GM21576 (cell line): Measurements from ENCODE around the gene CHST11.
A peak's percentile ranks its signal among the peaks of the same experiment; 100 is the strongest.
"Not testable (repeated sequence)": the region's sequence is repeated elsewhere in the genome, so short reads cannot be mapped to it uniquely, and the experiment has no call there.

Experiments used
- ATAC-seq: cut with Tn5 transposase; IDR thresholded peaks from one replicate; pipeline ENCODE4 v1.9.1; 2021; ENCODE audit warnings: mild to moderate bottlenecking, moderate library complexity; ENCODE audit not compliant: unreplicated experiment

Gene CHST11

DNA sequence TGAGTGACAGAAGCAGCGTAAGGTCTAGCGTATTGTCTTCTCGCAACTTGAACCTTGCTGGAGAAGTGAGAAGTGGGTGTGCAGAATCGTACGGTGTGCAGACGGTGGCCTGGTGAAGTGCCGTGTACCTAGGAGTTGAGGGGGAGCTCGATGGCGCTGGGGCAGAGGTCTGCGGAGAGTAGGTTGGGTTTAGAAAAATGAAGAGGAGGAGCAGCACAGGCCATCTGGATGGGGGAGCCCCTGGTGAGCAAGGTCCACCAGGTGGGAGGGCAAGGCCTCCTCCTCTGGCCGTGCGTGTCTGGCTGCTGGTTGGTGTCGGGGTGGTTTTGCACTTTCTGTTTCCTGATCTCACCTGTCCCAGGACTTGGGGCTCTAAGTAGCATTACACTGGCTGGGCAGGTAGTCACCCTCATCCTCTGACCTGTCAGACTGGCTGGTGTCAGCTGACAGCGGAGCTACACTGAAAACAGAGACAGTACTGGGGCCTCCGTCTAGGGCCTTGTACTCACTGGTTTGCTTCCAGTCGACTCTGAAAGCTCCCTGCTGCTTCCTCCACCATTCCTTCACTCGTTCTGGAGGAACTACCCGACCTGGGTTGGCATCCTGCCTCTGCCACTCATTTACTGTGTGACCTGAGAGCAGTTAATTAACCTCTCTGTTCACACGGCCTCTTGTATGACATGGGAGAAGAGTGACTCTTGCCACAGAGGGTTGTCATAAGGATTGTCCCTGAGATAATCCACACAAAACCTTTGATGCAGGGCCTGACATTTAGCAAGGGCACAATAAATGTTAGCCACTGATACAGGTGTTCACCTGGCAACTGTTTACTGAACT is 273.1 kb downstream of the CHST11 start:
- no peak for ATAC-seq

DNA sequence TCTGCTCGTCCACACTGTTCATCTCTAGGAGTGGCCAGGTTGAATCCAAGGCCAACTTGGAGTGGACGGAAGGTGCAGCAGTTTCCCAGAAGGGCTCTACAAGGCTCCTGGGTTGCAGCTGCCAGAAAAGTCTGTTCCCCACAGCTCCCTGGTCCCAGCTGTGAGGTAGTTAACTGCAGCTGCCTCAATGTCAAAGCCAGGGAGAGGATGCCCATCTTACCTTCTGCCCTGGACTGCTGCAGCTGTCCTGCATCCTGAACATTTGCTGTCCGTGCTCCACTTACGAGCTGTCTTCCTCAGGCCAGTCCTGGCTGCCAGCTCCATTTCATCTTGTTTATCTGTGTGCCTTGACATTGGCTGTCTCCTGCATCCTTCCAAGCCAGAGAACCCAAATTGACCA is 274.0 kb downstream of the CHST11 start:
- no peak for ATAC-seq

DNA sequence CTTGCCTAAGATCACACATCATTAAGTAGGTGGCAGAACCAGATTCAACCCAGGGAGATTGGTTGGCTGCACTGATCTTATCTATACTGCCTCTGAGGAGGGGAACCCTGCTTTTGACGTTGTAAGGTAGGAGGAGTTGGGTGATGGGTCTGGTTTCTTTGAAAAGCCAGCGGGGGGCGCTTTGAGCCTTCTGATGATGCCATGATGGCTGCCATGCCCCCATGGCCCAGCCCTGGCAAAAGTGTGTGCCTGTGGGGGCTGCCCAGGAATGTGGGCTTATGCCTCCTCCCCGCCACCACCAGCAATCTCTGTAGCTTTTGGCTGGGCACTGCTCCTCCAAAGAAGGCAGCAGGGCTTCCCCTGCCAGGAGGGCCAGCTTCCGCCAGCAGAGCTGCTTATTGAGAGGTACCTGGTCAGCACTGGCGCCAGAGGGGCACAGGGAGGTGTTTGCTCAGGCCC is 277.0 kb downstream of the CHST11 start:
- no peak for ATAC-seq

DNA sequence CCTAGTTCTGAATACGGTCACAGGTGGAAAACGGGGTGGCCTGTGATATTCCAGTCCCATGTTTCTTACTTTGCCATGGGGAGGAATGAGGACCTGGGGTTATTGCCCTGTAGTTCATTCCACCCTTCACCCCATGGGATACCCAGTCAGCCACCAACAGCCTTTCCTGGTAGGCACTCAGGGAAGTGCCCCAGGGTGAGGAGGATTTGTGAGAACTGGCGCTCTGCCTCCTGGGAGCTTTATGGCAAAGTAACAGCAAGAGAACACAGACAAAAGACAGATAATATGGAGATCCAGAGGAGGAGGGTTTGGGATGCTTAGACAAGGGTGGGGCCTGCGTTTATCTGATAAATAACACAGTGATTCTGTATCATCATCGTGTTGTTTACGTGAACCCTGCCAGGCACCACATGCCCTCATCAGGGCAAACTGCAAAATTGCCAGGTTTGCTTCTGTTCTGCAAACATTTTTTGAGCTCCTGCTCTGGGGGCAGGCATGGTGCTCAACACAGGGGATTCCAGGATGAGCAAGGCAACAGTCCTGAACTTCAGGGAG is 277.9 kb downstream of the CHST11 start:
- ATAC-seq = no peak

DNA sequence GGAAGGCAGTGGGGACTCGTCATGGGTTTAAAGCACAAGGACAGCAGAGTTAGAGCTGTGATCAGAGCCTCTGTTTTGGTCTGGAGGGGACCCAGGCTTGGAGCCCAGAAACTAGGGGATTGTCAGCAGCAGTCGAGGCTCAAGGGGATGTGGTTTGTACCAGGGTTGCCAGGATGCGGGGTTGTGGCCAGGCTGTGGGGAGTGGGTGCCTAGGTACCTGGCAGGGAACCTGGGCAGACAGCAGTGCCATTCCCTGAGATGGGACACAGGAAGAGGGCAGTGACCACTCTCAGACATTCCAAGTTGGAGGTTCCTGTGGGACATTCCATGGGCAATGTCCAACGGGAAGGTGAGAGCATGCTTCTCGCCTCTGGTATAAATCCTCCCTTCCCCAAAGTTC is 279.1 kb downstream of the CHST11 start:
- ATAC-seq = no peak

DNA sequence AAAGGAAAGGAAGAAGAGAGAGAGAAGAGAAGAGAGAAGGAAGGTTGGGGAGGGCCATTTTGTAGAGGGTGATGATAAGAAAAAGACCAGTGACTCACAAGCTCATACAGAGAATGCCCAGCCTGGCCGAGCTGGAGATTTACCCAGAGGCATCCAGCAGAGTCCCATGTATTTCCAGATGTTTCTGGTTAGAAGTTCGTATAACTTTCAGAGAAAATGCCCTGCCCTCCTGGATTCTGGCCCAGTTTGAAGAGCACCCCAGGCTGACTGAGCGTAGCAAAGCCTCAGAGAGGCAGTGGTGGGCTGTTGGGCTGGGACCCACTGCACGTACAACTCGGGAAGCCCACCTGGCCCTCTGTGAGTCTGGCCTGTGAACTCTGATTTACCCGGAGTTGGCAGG is 279.6 kb downstream of the CHST11 start:
- no peak for ATAC-seq

DNA sequence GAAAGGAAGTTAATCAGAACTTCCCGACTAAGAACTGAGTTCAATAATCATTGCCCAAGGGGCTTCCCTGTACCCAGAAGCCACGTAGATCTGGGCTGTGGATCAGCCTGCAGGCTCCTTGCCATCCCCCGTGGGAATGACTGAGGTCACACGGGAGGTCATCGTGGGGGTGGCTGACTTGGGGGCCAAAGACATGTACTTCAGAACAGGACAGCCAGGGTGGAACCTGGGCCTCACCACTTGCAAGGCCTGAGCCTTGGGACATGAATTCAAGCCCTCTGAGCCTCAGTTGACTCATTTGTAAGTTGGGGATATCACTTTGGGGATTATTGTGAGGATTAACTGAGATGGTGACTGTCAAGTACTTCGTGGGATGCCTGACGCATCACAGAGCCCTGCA is 280.4 kb downstream of the CHST11 start:
- no peak for ATAC-seq

DNA sequence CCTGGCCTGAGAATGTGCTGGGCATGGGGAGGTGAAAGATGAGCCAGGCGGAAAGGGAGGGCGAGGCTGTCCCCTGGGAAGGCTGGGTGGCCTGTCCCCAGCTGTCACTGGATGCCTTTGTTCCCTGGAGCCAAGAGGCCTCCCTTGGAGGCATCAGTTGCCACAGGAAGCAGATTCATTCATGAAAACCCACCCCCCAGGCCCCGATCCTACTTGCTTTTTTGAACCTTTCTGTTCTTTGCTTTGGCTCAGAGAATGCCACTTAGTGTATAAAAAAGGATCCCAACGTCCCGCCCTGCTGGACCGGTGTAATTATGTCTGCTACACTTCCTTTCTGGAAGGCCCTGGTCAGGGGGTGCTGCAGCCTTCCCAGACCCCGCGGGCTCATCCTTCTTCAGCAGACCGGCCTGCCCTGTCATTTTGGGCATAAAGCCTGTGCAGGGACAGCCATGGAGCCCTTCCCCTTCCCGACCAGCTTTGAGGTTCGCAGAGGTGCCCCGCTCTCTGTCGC is 281.1 kb downstream of the CHST11 start:
- ATAC-seq = no peak

DNA sequence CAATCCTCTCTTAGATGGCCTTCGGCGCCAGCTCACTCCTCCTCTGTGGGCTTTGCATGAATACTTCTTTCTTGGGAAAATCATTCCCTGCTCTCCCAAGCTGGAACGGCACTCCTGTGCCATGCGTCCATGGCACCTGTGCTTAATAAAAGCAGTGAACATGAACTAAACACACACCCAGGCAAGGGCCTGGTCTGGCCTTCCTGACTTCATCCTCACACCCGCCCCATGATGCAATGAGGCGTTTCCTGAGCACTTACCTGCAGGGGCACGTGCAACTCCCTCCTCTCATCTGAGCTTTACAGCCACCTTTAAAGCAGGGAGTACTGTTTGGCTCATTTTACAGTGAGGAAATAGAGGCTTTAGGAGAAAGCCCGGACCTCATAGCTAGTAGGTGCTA is 281.6 kb downstream of the CHST11 start:
- ATAC-seq = no peak

DNA sequence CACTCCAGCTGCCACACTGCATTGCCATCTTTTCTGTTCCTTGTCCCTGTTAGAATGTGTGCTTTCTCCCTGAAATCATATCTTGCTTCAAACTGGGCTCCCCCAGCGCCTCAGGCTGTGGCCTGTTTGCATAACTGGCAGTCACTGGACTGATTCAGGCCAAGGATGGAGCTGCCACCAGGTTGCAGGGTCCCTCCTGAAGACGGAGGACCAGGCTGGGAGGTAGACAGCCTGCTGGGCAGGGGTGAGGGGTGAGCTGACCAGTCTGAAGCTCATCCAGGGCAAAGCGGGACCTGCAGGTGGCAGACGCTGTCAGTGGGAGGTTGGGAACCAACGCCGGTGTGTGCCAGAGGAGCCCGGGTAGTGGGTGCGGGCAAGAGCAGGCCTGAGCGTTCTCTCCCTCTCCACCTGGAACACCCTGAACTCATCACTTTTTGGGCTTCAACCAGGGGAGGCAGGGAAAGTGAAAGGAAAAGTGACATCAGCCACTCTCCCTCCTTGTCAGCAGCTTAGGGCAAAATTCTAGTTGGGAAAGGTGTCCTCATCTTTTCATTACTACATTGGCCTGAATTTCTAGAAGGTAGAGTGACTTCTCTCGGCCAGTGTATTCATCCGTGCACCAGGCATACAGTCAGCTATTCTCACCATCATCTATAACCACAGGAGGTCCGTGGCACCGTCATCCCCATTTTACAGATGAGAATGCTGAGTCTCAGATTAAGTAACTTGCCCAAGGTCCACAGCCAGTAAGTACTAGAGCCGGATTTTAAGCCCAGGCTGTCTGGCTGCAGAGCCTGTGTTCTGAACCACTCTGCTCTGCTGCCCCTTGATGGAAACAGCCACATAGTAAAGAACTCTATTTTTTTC is 282.3 kb downstream of the CHST11 start:
- ATAC-seq = no peak

DNA sequence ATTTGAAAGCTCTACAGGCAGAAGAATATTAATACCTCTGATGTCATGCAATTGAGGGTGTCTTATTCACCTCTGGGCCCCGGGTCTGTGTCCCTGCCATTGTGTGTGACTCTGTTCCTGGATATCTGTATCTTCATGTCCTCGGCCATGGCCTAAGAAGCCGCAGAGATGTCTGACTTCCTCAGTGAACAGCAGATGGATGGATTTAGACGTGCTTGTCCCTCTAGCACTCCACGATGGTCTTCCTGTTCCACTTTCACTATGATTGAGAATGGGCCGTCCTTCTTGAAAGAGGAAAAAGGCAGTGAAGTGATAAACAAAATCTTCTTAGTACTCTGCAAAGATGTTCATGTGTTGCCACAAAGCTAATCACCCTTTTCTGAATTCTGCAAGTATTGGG is 283.9 kb downstream of the CHST11 start:
- ATAC-seq = peak; percentile 83

DNA sequence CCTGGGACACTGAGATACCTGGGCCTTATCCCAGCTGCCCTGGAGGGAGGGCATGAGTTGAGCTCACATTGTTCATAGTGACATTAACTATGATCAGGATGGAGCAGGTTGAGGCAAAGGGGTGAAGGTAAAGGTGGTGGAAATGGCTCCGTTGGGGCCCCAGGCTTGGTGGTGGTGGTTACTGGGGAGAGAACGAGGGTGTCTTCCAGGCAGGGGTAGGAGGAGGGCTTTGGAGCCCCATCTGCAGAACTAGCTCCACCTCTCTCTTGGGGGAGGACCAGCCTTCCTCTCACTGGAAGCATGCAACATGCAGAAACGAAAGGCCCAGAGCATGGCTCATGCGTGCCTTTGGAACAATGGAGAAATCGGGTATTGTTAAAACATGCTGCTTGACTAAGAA is 284.3 kb downstream of the CHST11 start:
- peak; percentile 25 for ATAC-seq

DNA sequence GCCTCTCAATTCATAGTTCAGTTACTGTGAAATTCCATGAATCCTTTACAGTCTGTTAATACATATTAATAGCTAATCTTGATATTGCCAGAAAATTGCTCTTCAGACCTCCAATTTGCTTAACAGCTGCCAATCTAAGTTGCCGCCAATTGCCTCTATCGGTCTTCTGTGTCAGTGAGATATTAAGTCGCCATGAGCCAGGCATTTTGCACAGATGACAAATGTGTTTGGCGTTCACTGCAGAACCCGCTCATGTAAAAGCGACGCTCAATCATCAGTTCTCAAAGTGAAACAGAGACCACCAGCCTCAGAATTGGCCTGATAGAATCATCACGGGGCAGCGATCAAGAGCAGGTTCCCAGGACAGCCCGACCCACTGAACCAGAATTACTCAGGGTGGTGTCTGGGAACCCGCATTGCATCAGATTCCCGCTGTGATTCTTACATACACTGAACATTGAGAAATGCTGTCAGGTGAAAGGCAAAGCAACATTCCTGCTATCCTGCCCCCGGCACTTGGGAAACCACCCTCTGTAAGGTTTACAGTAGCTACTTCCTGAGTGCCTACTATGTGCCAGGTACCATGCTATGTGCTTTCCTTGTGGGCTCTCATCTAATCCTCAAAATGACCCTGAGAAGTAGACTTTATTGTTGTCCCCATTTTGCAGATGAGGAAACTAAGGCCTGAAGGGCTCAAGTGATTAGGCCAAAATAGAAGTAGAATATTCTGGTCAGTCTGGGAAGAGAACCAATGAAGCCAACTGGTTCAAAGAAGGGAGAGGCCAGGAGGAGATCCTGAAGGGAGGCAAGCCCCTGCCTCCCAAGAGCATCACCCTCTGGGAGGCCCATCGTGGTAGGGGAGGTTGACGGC is 285.0 kb downstream of the CHST11 start:
- no peak for ATAC-seq

DNA sequence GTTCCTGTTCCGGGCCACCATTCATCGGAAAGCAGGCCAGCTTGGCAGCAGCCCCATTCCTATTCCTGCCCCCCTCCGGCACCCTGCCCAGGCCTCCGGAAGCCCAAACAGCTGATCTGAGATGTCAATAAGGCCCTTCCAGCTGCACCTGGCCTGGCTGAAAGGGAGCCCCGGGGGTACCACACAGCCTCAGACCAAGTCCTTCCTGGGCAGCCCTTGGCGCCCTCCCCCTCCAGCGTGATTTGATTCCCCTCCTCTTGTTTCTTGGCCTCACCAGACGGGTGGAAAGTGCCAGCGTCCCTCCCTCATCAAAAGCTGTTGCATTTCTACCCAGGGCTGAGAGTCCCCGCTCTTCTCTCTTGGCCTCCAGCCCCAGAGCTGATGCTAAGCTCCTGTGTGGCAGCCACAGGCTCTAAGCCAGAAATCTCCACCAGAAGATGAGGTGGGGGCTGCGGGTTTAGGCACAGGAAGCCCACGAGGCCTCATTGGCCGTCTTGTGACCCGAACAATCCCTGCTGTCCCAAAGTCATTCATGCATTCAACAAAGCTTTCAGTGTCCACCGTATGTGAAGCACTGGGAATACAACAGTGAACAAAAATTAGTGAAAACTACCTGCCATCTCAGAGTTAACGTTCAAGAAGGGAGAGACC is 285.9 kb downstream of the CHST11 start:
- no peak for ATAC-seq

DNA sequence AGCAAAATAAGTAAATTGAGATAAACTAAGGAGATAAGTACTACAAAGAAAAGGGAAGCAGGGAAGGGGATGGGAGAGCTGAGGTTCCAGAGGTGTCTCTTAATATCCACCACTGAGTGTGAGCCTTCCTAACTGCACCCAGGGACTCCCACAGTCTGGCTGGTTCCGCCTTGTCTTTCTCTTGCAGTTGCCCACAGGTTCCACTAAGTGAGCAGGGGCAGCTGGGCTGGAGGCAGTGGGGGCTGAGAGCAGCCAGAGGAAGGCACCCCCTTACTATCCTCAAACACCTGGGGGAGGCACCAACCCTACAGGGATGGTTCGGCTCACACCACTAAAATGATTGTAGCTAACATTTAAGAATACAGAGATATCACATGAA is 286.4 kb downstream of the CHST11 start:
- no peak for ATAC-seq

DNA sequence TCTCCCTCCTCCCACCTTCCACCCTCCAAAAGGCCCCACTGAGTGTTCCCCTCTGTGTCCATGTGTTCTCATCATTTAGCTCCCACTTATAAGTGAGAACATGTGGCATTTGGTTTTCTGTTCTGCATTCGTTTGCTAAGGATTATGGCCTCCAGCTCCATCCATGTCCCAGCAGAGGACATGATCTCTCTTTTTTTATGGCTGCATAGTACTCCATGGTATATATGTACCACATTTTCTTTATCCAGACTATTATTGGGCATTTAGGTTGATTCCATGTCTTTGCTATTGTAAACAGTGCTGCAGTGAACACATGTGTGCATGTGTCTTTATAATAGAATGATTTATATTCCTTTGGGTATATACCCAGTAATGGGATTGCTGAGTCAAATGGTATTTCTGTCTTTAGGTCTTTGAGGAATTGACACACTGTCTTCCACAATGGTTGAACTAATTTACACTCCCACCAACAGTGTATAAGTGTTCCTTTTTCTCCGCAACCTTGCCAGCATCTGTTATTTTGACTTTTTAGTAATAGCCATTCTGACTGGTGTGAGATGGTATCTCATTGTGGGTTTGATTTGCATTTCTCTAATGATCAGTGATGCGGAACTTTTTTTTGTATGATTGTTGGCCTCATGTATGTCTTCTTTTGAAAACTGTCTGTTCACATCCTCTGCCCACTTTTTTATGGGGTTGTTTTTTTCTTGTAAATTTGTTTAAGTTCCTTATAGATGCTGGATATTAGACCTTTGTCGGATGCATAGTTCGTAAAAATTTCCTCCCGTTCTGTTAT is 287.2 kb downstream of the CHST11 start:
- not testable (repeated sequence) for ATAC-seq

DNA sequence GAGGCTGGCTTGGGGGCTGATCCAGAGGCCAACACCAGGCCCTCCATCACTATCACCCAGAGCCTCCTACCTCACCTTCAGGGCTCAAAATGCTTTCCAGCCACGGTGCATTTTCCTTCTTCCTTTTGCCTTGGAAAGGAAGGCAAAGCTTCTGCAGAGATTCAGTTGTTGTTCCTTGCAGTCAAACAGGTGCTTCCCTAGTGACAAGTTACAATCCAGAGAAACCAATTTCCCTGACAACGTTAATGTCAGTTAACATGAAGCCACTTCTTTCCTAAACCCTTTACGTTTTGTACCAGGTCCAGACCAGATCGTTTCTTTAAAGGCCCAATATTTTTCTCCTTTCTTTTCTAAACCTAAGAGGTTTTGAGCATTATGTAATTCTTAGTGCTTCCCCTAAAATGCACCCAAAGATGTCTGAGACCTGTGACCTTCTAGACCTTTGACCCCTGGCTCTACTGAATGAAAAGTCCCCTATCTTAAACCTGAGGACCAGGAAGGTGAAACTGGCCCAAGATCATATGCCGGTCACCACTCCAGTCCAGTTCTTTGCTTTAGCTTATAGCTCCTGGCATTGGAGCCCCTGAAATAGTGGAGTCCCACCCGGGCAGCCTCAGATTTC is 289.8 kb downstream of the CHST11 start:
- no peak for ATAC-seq

DNA sequence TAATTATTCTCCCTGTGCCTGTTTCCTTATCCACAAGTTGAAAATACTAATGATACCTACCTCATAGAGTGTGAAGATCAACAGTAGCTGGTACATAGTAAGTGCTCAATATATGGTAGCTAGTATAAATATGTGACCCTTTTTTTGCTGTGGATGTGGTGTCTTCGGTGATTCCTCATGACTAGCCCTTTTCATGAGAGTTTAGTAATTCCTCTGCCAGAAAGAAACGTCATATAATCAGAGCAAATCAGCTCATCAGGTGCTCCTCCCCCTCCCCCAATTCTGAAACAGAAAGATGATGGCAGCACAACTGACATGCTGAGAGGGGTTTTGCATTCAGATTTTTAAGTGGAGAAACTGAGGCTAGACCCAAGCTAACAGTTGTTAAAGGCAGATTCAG is 290.6 kb downstream of the CHST11 start:
- ATAC-seq = no peak

DNA sequence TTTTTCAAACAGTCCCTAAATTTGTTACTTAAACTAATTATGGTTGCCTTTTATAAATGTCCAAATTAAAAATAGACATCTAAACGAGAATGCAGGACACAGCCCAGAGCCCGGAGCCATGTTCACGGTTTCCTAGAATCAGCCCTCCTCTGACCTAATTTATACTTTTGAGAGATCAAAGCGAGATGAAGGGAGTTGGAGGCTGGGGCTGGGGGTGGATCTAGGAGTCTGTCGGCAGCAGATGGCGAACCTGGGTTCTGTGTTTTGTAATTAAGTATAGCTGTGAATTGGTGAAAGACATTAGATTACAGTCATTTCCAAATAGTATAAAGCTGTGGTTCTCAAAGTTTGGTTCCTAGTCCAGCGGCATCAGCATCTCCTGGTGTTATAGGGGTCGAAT is 291.2 kb downstream of the CHST11 start:
- ATAC-seq = no peak
